ENCODE data around the gene AK8. TPM values are rescaled to one million over a fixed set of nuclear protein-coding genes. Genes with fewer than 3 reads are reported as not detected.

The AK8 gene
- polyA plus RNA-seq, 1 of the 3 experiments (the other 2 are of a cell fraction): 0.77 TPM

- ChIA-PET POLR2A (no interaction called here), CTCF (interaction anchor here (0.7 kb wide), 1 partner anchor 77 kb away, joined by 3 read pairs; no protein-coding TSS in a partner anchor)
- Histone ChIP-seq H2AFZ (ENCODE audit: low read depth) (no peak overlapping the region), H4K20me1 (ENCODE audit: insufficient read depth) (no peaks in the 10 kb centered on the region), H3K4me3 (ENCODE audit: low read depth in 2 of 2, low read length in 1 of 2) (no peak overlapping the region), H3K4me2 (no peak overlapping the region), H3K27ac (ENCODE audit: low read depth in 2 of 2, low read length in 1 of 2) (no peak overlapping the region), H3K9me3 (no peaks in the 10 kb centered on the region), H3K9ac (no peak overlapping the region), H3K27me3 (ENCODE audit: insufficient read depth) (no peaks in the 10 kb centered on the region), H3K4me1 (ENCODE audit: control insufficient read depth in 1 of 2, insufficient read depth in 2 of 2, low read depth in 1 of 2, low read length in 1 of 2) (peaks cover 0 to 9% of the 10 kb centered on the region in 2 experiments; a peak in 2 of 4 replicates), H3K79me2 (ENCODE audit: insufficient read depth) (no peaks in the 10 kb centered on the region), H3F3A (replicated peaks; ENCODE audit: insufficient read depth) (no peaks in the 10 kb centered on the region), H3K36me3 (replicated peaks in 1 of 2; ENCODE audit: control insufficient read depth in 1 of 2, insufficient read depth in 2 of 2, low read length in 1 of 2) (no peaks in the 10 kb centered on the region), H3K9me2 (no peaks in the 10 kb centered on the region)
- no peak for DNase-seq
- WGBS (ENCODE audit: low lambda C conversion rate): 49% methylated on average over 4 of the region's 8 CpGs
- TF ChIP-seq TCF12 (IDR thresholded peaks at IDR 0.05): no peak
- no peak for TF ChIP-seq MXI1 (IDR thresholded peaks at IDR 0.05; ENCODE audit: low read depth, low read length)
- TF ChIP-seq JUND (IDR thresholded peaks at IDR 0.05): no peak
- TF ChIP-seq CTCF (IDR thresholded peaks at IDR 0.05): no peak
- TF ChIP-seq GATA2 (CRISPR knock-in tag; IDR thresholded peaks at IDR 0.05): no peak
- TF ChIP-seq RCOR1 (IDR thresholded peaks at IDR 0.05; ENCODE audit: low read length): no peak
Measured at GRCh38 chr9:132824151-132824550, 53.9 kb downstream of the AK8 start.

GRCh38 chr9:132823370-132824145 lies 54.5 kb downstream of the AK8 start:
- no peaks in the 10 kb centered on the region for H3K79me2 ChIP-seq (ENCODE audit: insufficient read depth)
- ChIA-PET CTCF (interaction anchor here (0.7 kb wide), 1 partner anchor 78 kb away, joined by 3 read pairs; no protein-coding TSS in a partner anchor), POLR2A (no interaction called here)
- WGBS (ENCODE audit: low lambda C conversion rate): 68% methylated on average over 15 of the region's 18 CpGs
- no peaks in the 10 kb centered on the region for H4K20me1 ChIP-seq (ENCODE audit: insufficient read depth)
- H3K4me1 ChIP-seq (ENCODE audit: control insufficient read depth in 1 of 2, insufficient read depth in 2 of 2, low read depth in 1 of 2, low read length in 1 of 2): peaks cover 0 to 9% of the 10 kb centered on the region in 2 experiments; a peak in 2 of 4 replicates
- H3F3A ChIP-seq (replicated peaks; ENCODE audit: insufficient read depth): no peaks in the 10 kb centered on the region
- no peaks in the 10 kb centered on the region for H3K27me3 ChIP-seq (ENCODE audit: insufficient read depth)
- no peak overlapping the region for H3K9ac ChIP-seq
- H3K9me3 ChIP-seq: no peaks in the 10 kb centered on the region
- no peak overlapping the region for H3K27ac ChIP-seq (ENCODE audit: low read depth in 2 of 2, low read length in 1 of 2)
- no peak for DNase-seq
- no peak overlapping the region for H2AFZ ChIP-seq (ENCODE audit: low read depth)
- H3K4me2 ChIP-seq: no peak overlapping the region
- H3K9me2 ChIP-seq: no peaks in the 10 kb centered on the region
- H3K36me3 ChIP-seq (replicated peaks in 1 of 2; ENCODE audit: control insufficient read depth in 1 of 2, insufficient read depth in 2 of 2, low read length in 1 of 2): no peaks in the 10 kb centered on the region
- H3K4me3 ChIP-seq (ENCODE audit: low read depth in 2 of 2, low read length in 1 of 2): no peak overlapping the region
- no peak for TF ChIP-seq JUND (IDR thresholded peaks at IDR 0.05)
- TF ChIP-seq FOXM1 (IDR thresholded peaks at IDR 0.05; ENCODE audit: low read depth): no peak
- TF ChIP-seq MXI1 (IDR thresholded peaks at IDR 0.05; ENCODE audit: low read depth, low read length): no peak
- no peak for TF ChIP-seq RAD21 (IDR thresholded peaks at IDR 0.05; ENCODE audit: low read length)
- TF ChIP-seq POLR2AphosphoS5 (IDR thresholded peaks at IDR 0.05; ENCODE audit: low read depth, low read length): no peak
- no peak for TF ChIP-seq USF2 (IDR thresholded peaks at IDR 0.05; ENCODE audit: borderline replicate concordance, low read depth, low read length)
- no peak for TF ChIP-seq EP300 (IDR thresholded peaks at IDR 0.05; ENCODE audit: borderline replicate concordance in 1 of 2, low read depth in 1 of 2, low read length in 1 of 2)
- TF ChIP-seq RFX5 (IDR thresholded peaks at IDR 0.05; ENCODE audit: low read length): no peak
- TF ChIP-seq ZBTB33 (IDR thresholded peaks at IDR 0.05; ENCODE audit: borderline replicate concordance, low read depth): no peak
- no peak for TF ChIP-seq ELF1 (IDR thresholded peaks at IDR 0.05)
- no peak for TF ChIP-seq FOSL2 (IDR thresholded peaks at IDR 0.05; ENCODE audit: borderline replicate concordance, low read depth)
- no peak for TF ChIP-seq GABPA (IDR thresholded peaks at IDR 0.05; ENCODE audit: low read depth)
- TF ChIP-seq CHD2 (IDR thresholded peaks at IDR 0.05; ENCODE audit: low read length, partially characterized antibody): no peak
- TF ChIP-seq MAX (IDR thresholded peaks at IDR 0.05; ENCODE audit: low read depth): no peak
- TF ChIP-seq IRF3 (IDR thresholded peaks at IDR 0.05; ENCODE audit: low read depth, low read length): no peak
- TF ChIP-seq PBX3 (IDR thresholded peaks at IDR 0.05): no peak
- TF ChIP-seq FOXJ3 (CRISPR knock-in tag; IDR thresholded peaks at IDR 0.05): no peak
